Right renal cortex interstitium (tissue), 3 donors: Measurements from ENCODE around the gene CACNA1F. TPM values are rescaled to one million over a fixed set of nuclear protein-coding genes. Genes with fewer than 3 reads are reported as not detected.

ENCODE experiments used
- DNase-seq, 3 donors: peaks; one replicate each; pipeline ENCODE4 v3.0.0-alpha.2; 2013; ENCODE audit warnings: low read depth in 3 of 3, low spot score in 2 of 3
- polyA plus RNA-seq, 3 donors: library from polyadenylated mRNA; unstranded; fragments of 120-200 nt; gene quantifications; one replicate each; pipeline ENCODE4 v1.2.1, GENCODE V29; 2013; ENCODE audit not compliant: insufficient read length in 3 of 3

CACNA1F gene
- polyA plus RNA-seq, 3 donors, result 0.15 to 0.29 (median 0.17) TPM

GRCh38 chrX:49231333-49232000 lies 1.7 kb downstream of the CACNA1F start:
- DNase-seq, result no peak

- no peak for DNase-seq
Observed at GRCh38 chrX:49230500-49231232, 2.5 kb downstream of the CACNA1F start.

GRCh38 chrX:49228185-49228584 lies 5.0 kb downstream of the CACNA1F start:
- DNase-seq, result no peak

- no peak for DNase-seq
Observed at GRCh38 chrX:49227726-49228125, 5.4 kb downstream of the CACNA1F start.

GRCh38 chrX:49226946-49227345 lies 6.2 kb downstream of the CACNA1F start:
- DNase-seq, result no peak

GRCh38 chrX:49225858-49226257 lies 7.3 kb downstream of the CACNA1F start:
- no peak for DNase-seq

GRCh38 chrX:49221868-49222267 lies 11.3 kb downstream of the CACNA1F start:
- no peak for DNase-seq

GRCh38 chrX:49220100-49220499 lies 13.0 kb downstream of the CACNA1F start:
- no peak for DNase-seq

- DNase-seq, result no peak
Observed at GRCh38 chrX:49214996-49215526, 18.1 kb downstream of the CACNA1F start.

- DNase-seq, result no peak
Observed at GRCh38 chrX:49214416-49214815, 18.7 kb downstream of the CACNA1F start.

- no peak for DNase-seq
Observed at GRCh38 chrX:49212861-49213260, 20.3 kb downstream of the CACNA1F start.

GRCh38 chrX:49212209-49212608 lies 20.9 kb downstream of the CACNA1F start:
- no peak for DNase-seq

- DNase-seq, result no peak
Observed at GRCh38 chrX:49211074-49211473, 22.1 kb downstream of the CACNA1F start.

- DNase-seq, result no peak
Observed at GRCh38 chrX:49210406-49210805, 22.7 kb downstream of the CACNA1F start.

GRCh38 chrX:49209434-49210251 lies 23.5 kb downstream of the CACNA1F start:
- no peak for DNase-seq

GRCh38 chrX:49208399-49208798 lies 24.7 kb downstream of the CACNA1F start:
- DNase-seq, result no peak

GRCh38 chrX:49206543-49206942 lies 26.6 kb downstream of the CACNA1F start:
- DNase-seq, result no peak

GRCh38 chrX:49205443-49205842 lies 27.7 kb downstream of the CACNA1F start:
- no peak for DNase-seq

- no peak for DNase-seq
Observed at GRCh38 chrX:49204709-49205108, 28.4 kb downstream of the CACNA1F start.

- no peak for DNase-seq
Observed at GRCh38 chrX:49204017-49204416, 29.1 kb downstream of the CACNA1F start.

- DNase-seq, result no peak
Observed at GRCh38 chrX:49203536-49203935, 29.6 kb downstream of the CACNA1F start.
